HG02588 (cell line): Measurements from ENCODE around the gene LHX6.

Experiments used
- ATAC-seq: cut with Tn5 transposase; IDR thresholded peaks from one replicate; pipeline ENCODE4 v1.9.1; 2021; ENCODE audit warnings: mild to moderate bottlenecking, moderate library complexity; ENCODE audit not compliant: unreplicated experiment

The LHX6 gene

GRCh38 chr9:122192914-122193525, 35.7 kb downstream of the LHX6 start:
- no peak for ATAC-seq

- ATAC-seq, result no peak
These were observed 36.4 kb downstream of the LHX6 start for GRCh38 chr9:122192261-122192875.

- ATAC-seq, result no peak
These were observed 37.2 kb downstream of the LHX6 start for GRCh38 chr9:122191584-122191983.

- no peak for ATAC-seq
These were observed 38.0 kb downstream of the LHX6 start for GRCh38 chr9:122190597-122191381.

GRCh38 chr9:122188369-122188768, 40.4 kb downstream of the LHX6 start:
- no peak for ATAC-seq

- no peak for ATAC-seq
These were observed 41.8 kb downstream of the LHX6 start for GRCh38 chr9:122186777-122187470.

GRCh38 chr9:122186301-122186700, 42.5 kb downstream of the LHX6 start:
- ATAC-seq, result no peak

- no peak for ATAC-seq
These were observed 44.2 kb downstream of the LHX6 start for GRCh38 chr9:122184551-122184950.

GRCh38 chr9:122183501-122183900, 45.3 kb downstream of the LHX6 start:
- no peak for ATAC-seq

- ATAC-seq, result no peak
These were observed 48.1 kb downstream of the LHX6 start for GRCh38 chr9:122180633-122181032.

- ATAC-seq, result no peak
These were observed 49.1 kb downstream of the LHX6 start for GRCh38 chr9:122179690-122180074.

- no peak for ATAC-seq
These were observed 49.6 kb downstream of the LHX6 start for GRCh38 chr9:122179054-122179689.

- ATAC-seq, result no peak
These were observed 51.8 kb downstream of the LHX6 start for GRCh38 chr9:122176916-122177315.

- ATAC-seq, result no peak
These were observed 55.1 kb downstream of the LHX6 start for GRCh38 chr9:122173670-122174069.

GRCh38 chr9:122172131-122172530, 56.6 kb downstream of the LHX6 start:
- no peak for ATAC-seq

- no peak for ATAC-seq
These were observed 60.4 kb downstream of the LHX6 start for GRCh38 chr9:122168356-122168755.

GRCh38 chr9:122164286-122164685, 64.5 kb downstream of the LHX6 start:
- ATAC-seq, result no peak

GRCh38 chr9:122162415-122162814, 66.3 kb downstream of the LHX6 start:
- no peak for ATAC-seq

GRCh38 chr9:122159925-122160246, 68.9 kb downstream of the LHX6 start:
- ATAC-seq, result no peak

- ATAC-seq, result peak; percentile 95
These were observed 69.5 kb downstream of the LHX6 start, which contains the start of the genes MORN5 and NDUFA8 for GRCh38 chr9:122159026-122159924. Gene MORN5 (plus strand): TSS chr9:122159908. CDS start chr9:122159973, 65 bp downstream. Gene NDUFA8 (minus strand): TSS chr9:122159779. CDS start chr9:122159677, 102 bp downstream.
